Measurements from ENCODE around the gene SHF. TPM values are rescaled to one million over a fixed set of nuclear protein-coding genes. Genes with fewer than 3 reads are reported as not detected.

Gene SHF
- total RNA-seq, 1 experiment from 2014 or later, result 21.7 TPM

DNA sequence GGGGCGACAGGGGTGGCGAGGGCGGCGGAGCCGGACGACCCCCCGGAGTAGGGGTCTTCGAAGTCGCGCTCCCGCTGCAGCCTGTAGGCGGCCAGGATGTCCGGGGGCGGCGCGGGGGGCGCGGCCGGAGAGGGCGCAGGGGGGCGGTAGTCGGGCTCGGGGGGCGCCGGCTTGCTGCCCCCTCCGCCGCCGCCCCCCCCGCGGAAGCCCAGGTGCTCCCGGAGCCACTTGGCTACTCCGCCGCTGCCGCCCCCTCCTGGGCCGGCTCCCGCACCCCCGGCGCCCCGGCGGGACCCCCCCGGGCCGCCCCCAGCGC is 230 bp downstream of the SHF start:
- Histone ChIP-seq H3K27me3 (ENCODE audit: insufficient read depth, low read length) (peaks cover 6% of the 10 kb centered on the region; the same call in 1 of the 2 replicates), H2BK5ac (ENCODE audit: insufficient read length, low read length) (no peak overlapping the region), H3K79me2 (ENCODE audit: insufficient read depth, low read length) (peaks cover 3% of the 10 kb centered on the region; the same call in 1 of the 2 replicates), H4K20me1 (ENCODE audit: control insufficient read depth, insufficient read depth, insufficient read length) (no peaks in the 10 kb centered on the region), H3T11ph (ENCODE audit: low read length) (no peak overlapping the region), H3K18ac (ENCODE audit: insufficient read length, low read depth, low read length) (no peak overlapping the region), H4K91ac (ENCODE audit: insufficient read length, low read depth, low read length) (no peak overlapping the region), H3K4ac (ENCODE audit: low read depth, low read length) (no peak overlapping the region), H2BK20ac (ENCODE audit: low read depth, low read length, poor library complexity, severe bottlenecking) (no peak overlapping the region), H2BK15ac (ENCODE audit: low read depth, low read length) (no peak overlapping the region), H3K79me1 (ENCODE audit: insufficient read depth, low read depth, low read length, poor library complexity, severe bottlenecking) (peaks cover 13% of the 10 kb centered on the region), H2BK120ac (ENCODE audit: low read depth, low read length, poor library complexity, severe bottlenecking) (no peak overlapping the region), H3K4me2 (ENCODE audit: insufficient read depth, insufficient read length, low read length) (peak overlapping the region; percentile 56), H4K5ac (ENCODE audit: insufficient read length, low read depth, low read length) (no peak overlapping the region), H3K23me2 (ENCODE audit: insufficient read length, low read depth, low read length, poor library complexity, severe bottlenecking) (peaks cover 5% of the 10 kb centered on the region), H2BK12ac (ENCODE audit: insufficient read length, low read depth, low read length) (no peak overlapping the region), H3K14ac (ENCODE audit: insufficient read depth, low read length) (no peak overlapping the region), H3K9me3 (ENCODE audit: control insufficient read depth, low read depth, low read length) (no peaks in the 10 kb centered on the region), H2AK5ac (ENCODE audit: insufficient read length, low read length) (no peak overlapping the region), H3K56ac (ENCODE audit: insufficient read length, low read depth, low read length) (no peak overlapping the region), H3K27ac (ENCODE audit: insufficient read length, low read depth, low read length) (no peak overlapping the region), H2AFZ (ENCODE audit: low read length) (no peak overlapping the region), H3K4me1 (ENCODE audit: insufficient read depth, low read length) (peaks cover 16% of the 10 kb centered on the region), H4K8ac (replicated peaks; ENCODE audit: insufficient read length, low read depth, low read length) (no peak overlapping the region), H3K9ac (ENCODE audit: extremely low read depth, insufficient read length, low read length) (no peak overlapping the region), H3K23ac (ENCODE audit: insufficient read length, low read depth, low read length) (no peak overlapping the region)
- TF ChIP-seq, protein P1, sequence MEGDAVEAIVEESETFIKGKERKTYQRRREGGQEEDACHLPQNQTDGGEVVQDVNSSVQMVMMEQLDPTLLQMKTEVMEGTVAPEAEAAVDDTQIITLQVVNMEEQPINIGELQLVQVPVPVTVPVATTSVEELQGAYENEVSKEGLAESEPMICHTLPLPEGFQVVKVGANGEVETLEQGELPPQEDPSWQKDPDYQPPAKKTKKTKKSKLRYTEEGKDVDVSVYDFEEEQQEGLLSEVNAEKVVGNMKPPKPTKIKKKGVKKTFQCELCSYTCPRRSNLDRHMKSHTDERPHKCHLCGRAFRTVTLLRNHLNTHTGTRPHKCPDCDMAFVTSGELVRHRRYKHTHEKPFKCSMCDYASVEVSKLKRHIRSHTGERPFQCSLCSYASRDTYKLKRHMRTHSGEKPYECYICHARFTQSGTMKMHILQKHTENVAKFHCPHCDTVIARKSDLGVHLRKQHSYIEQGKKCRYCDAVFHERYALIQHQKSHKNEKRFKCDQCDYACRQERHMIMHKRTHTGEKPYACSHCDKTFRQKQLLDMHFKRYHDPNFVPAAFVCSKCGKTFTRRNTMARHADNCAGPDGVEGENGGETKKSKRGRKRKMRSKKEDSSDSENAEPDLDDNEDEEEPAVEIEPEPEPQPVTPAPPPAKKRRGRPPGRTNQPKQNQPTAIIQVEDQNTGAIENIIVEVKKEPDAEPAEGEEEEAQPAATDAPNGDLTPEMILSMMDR (conservative IDR thresholded peaks at IDR 0.05), result no peak
- H3K27me3 Mint-ChIP-seq (ENCODE audit: low read depth), result peaks cover 38% of the 10 kb centered on the region
- no peaks in the 10 kb centered on the region; a peak in 2 of 5 replicates for H3K9me3 Mint-ChIP-seq
- H3K4me3 Mint-ChIP-seq, result peak overlapping the region; percentile 87 to 97; a peak in 3 of 5 replicates
- WGBS (ENCODE audit: extremely low coverage, insufficient read length, low lambda C conversion rate), result no CpG with 5 or more reads among the region's 43 CpGs
- peaks cover 42 to 43% of the 10 kb centered on the region in 2 experiments for H3K4me1 Mint-ChIP-seq
- H3K36me3 Mint-ChIP-seq (ENCODE audit: insufficient read depth in 1 of 3, low read depth in 3 of 3), result peaks cover 0 to 6% (median 5%) of the 10 kb centered on the region in 3 experiments; a peak in 2 of 7 replicates
- no peak for DNase-seq
- H3K27ac Mint-ChIP-seq, result no peak overlapping the region
